GM12878 (cell line): ENCODE data around the gene FATE1. TPM values are rescaled to one million over a fixed set of nuclear protein-coding genes. Genes with fewer than 3 reads are reported as not detected.

Source experiments
- ATAC-seq: fragments of 200-7000 bp; cut with Tn5 transposase; 3 replicates; pipeline ENCODE4 v1.9.1; 2020; ENCODE audit warnings: mild to moderate bottlenecking, moderate library complexity
- BruUV-seq: library from RNA; stranded (reverse); fragments of 400-500 nt; replicated peaks from 2 replicates; lab custom pipeline; 2021; lab: Mats Ljungman, UMichigan
- CTCF ChIA-PET: fragments of 300-600 bp; sonication (Branson Sonifier 250); formaldehyde crosslinking; extraction: SDS; loops from one replicate; lab custom pipeline; 2021; ENCODE audit warnings: inconsistent platforms; lab: Yijun Ruan, JAX
- POLR2A ChIA-PET: fragments of 350-600 bp; formaldehyde crosslinking; extraction: SDS; loops from one replicate; lab custom pipeline; 2021; ENCODE audit warnings: inconsistent platforms; lab: Charles Lee
- RAD21 ChIA-PET: fragments of 300-600 bp; sonication (Branson Sonifier 250); formaldehyde crosslinking; loops from one replicate; lab custom pipeline; 2023; ENCODE audit warnings: antibody characterized with exemption; ENCODE audit not compliant: unreplicated experiment; lab: Charles Lee
- SMC1A ChIA-PET: fragments of 300-600 bp; sonication (Branson Sonifier 250); formaldehyde crosslinking; loops from one replicate; lab custom pipeline; 2023; ENCODE audit not compliant: unreplicated experiment, uncharacterized antibody; lab: Charles Lee
- DNase-seq: peaks from one replicate; pipeline ENCODE4 v3.0.0-alpha.2; 2011; ENCODE audit warnings: low read depth, low spot score
- FAIRE-seq: peaks from 3 replicates; lab custom pipeline; 2011; peaks lifted over from hg19 to GRCh38; lab: Jason Lieb, UNC
- H2AFZ ChIP-seq: 2 replicates; pipeline ENCODE4 v1.6.0; 2011; ENCODE audit warnings: low read depth, low read length, control low read depth; ENCODE audit not compliant: control insufficient read depth
- H3K27ac ChIP-seq: 2 replicates; pipeline ENCODE4 v1.5.1; 2011; ENCODE audit warnings: control low read depth; ENCODE audit not compliant: control insufficient read depth, insufficient read depth
- H3K27me3 ChIP-seq, 2 experiments: replicated peaks in 1 of 2; 2 replicates each; pipeline versions ENCODE4 v1.6.0 to v1.6.1; 2011; ENCODE audit warnings: low read length in 1 of 2; ENCODE audit not compliant: control insufficient read depth in 2 of 2, insufficient read depth in 2 of 2
- H3K36me3 ChIP-seq, 2 experiments: 2 replicates each; pipeline ENCODE4 v1.5.1; 2011; ENCODE audit warnings: low read length in 1 of 2; ENCODE audit not compliant: control insufficient read depth in 2 of 2, insufficient read depth in 2 of 2
- H3K4me1 ChIP-seq: 2 replicates; pipeline ENCODE4 v1.6.1; 2011; ENCODE audit warnings: mild to moderate bottlenecking, low read length, moderate library complexity, mixed read lengths; ENCODE audit not compliant: control insufficient read depth, insufficient read depth
- H3K4me2 ChIP-seq: 2 replicates; pipeline ENCODE4 v1.6.0; 2011; ENCODE audit warnings: control low read depth; ENCODE audit not compliant: control insufficient read depth, insufficient read depth
- H3K4me3 ChIP-seq: fragments of 200-600 bp; sonication (generic); 2 replicates; pipeline ENCODE4 v1.5.1; 2016
- H3K79me2 ChIP-seq: 2 replicates; pipeline ENCODE4 v1.6.0; 2011; ENCODE audit warnings: low read length; ENCODE audit not compliant: control insufficient read depth, insufficient read depth
- H3K9ac ChIP-seq: 2 replicates; pipeline ENCODE4 v1.8.0; 2011; ENCODE audit warnings: low read length, control low read depth, mixed read lengths; ENCODE audit not compliant: control insufficient read depth, insufficient read depth
- H3K9me3 ChIP-seq: replicated peaks from 3 replicates; pipeline ENCODE4 v1.5.1; 2011; ENCODE audit warnings: mild to moderate bottlenecking, low read length; ENCODE audit not compliant: control insufficient read depth, insufficient read depth
- H4K20me1 ChIP-seq: 2 replicates; pipeline ENCODE4 v1.6.0; 2011; ENCODE audit not compliant: control insufficient read depth, insufficient read depth
- GATAD2B ChIP-seq: fragments of 450-650 bp; conservative IDR thresholded peaks from 2 replicates; pipeline ENCODE4 v1.6.1; 2017; ENCODE audit warnings: low read depth, mild to moderate bottlenecking, moderate library complexity
- HCFC1 ChIP-seq: fragments of 150-350 bp; IDR thresholded peaks from 2 replicates; pipeline ENCODE4 v1.6.1; 2014; ENCODE audit warnings: low read length
- IKZF2 ChIP-seq, 2 experiments: fragments of 450-650 bp; IDR thresholded peaks; 2 replicates each; pipeline ENCODE4 v1.6.1; 2017; ENCODE audit warnings: mild to moderate bottlenecking in 2 of 2, moderate library complexity in 2 of 2
- SREBF1 ChIP-seq: IDR thresholded peaks from 2 replicates; pipeline ENCODE4 v1.6.1; 2012; ENCODE audit warnings: mild to moderate bottlenecking, low read length
- WRNIP1 ChIP-seq: IDR thresholded peaks from 2 replicates; pipeline ENCODE4 v1.6.1; 2011; ENCODE audit warnings: low read depth, low read length, improper control_type of control experiment, borderline replicate concordance
- WGBS: methylation state at CpG from one replicate; pipeline ENCODE4 v1.1.6; 2016; ENCODE audit warnings: low lambda C conversion rate; ENCODE audit not compliant: insufficient replicate concordance, insufficient coverage; ENCODE audit errors: missing lambda C conversion rate; 5-methylcytosine and 5-hydroxymethylcytosine counted together
- in situ Hi-C: fragments of 300-500 bp; cut with MboI; formaldehyde crosslinking; loops from 9 replicates; pipeline ENCODE4 v1.14.3; 2018; ENCODE audit warnings: mixed read lengths
- intact Hi-C: fragments of 100-400 bp; cut with micrococcal nuclease; formaldehyde crosslinking; loops from one replicate; pipeline ENCODE4 v1.14.2; 2022; ENCODE audit not compliant: unreplicated experiment
- polyA plus RNA-seq, 11 experiments: library from polyadenylated mRNA; depleted of rRNA in 4 of 11; unstranded in 6 of 11; stranded (reverse) in 5 of 11; fragments of >200 nt; fragmentation: Nextera tagmentation in 4 of 11; fragmentation: Illumina TruSeq in 1 of 11; extraction: Ambion mirVana in 4 of 11; extraction: Trizol in 1 of 11; gene quantifications; 1 replicate in 1 of 11; 2 replicates in 10 of 11; pipeline versions ENCODE4 v1.2.1 to v1.2.3, GENCODE V29; 2011 to 2016; ENCODE audit warnings: inconsistent platforms in 2 of 11, missing spikeins in 2 of 11, low read depth in 1 of 11
- total RNA-seq, 4 experiments: library from RNA; depleted of rRNA in 3 of 4; stranded (reverse); fragments of >200 nt in 3 of 4; fragmentation: Illumina TruSeq in 1 of 4; extraction: Trizol in 1 of 4; gene quantifications; 2 replicates each; pipeline versions ENCODE4 v1.2.1 to v1.2.3, GENCODE V29; 2013 to 2021
- TF ChIP-seq, protein P1 (sequence below): IDR thresholded peaks from 2 replicates; pipeline ENCODE4 v1.6.1; 2012; ENCODE audit warnings: low read length, inconsistent platforms
- TF ChIP-seq, protein P2 (sequence below): fragments of 450-650 bp; IDR thresholded peaks from 2 replicates; pipeline ENCODE4 v1.6.1; 2017; ENCODE audit warnings: low read depth, mild to moderate bottlenecking, moderate library complexity
- TF ChIP-seq, protein P3 (sequence below), 3 experiments: IDR thresholded peaks in 2 of 3; conservative IDR thresholded peaks in 1 of 3; 2 replicates each; pipeline ENCODE4 v1.5.1; 2011; ENCODE audit warnings: low read depth in 3 of 3, low read length in 3 of 3, mild to moderate bottlenecking in 3 of 3, control low read depth in 2 of 3, moderate library complexity in 2 of 3, inconsistent platforms in 1 of 3, mixed read lengths in 1 of 3; ENCODE audit not compliant: control insufficient read depth in 2 of 3, insufficient read depth in 1 of 3; ENCODE audit errors: extremely low read depth in 1 of 3
- TF ChIP-seq, protein P4 (sequence below): fragments of 450-650 bp; IDR thresholded peaks from 2 replicates; pipeline ENCODE4 v1.6.1; 2016; ENCODE audit warnings: mild to moderate bottlenecking, moderate library complexity, borderline replicate concordance
- TF ChIP-seq, protein P5 (sequence below): fragments of 450-650 bp; IDR thresholded peaks from 2 replicates; pipeline ENCODE4 v1.6.1; 2017; ENCODE audit warnings: mild to moderate bottlenecking, moderate library complexity

Gene FATE1
- total and polyA plus RNA-seq, 10 of the 15 experiments (the other 5 are each of a cell fraction or from before 2014, with no cell fraction given) = 0.26 to 0.28 TPM; not detected in 8

DNA sequence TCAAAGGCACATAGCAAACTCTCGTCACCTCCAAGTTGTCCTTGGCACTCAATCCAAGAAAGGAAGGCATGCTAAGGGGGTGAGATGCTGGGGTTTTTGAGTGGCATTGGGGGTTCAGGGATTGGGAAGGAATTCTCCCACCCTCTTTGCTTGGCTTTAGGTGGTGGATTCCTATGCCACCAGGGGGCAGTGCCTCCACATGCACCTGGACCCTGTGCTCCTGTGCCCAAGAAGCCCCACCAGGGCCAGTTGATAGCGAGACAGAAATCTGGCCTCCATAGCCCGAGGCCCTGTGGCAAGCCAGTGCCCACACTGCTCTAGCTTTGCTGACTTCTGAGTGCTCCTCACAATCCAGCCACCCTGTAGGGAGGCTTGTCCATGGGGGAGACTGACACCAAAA is 2.0 kb upstream of the FATE1 start:
- Histone ChIP-seq H3K4me1 (no peaks in the 10 kb centered on the region), H3K4me2 (no peak overlapping the region), H3K9me3 (no peaks in the 10 kb centered on the region), H3K27ac (no peak overlapping the region), H4K20me1 (no peaks in the 10 kb centered on the region), H3K79me2 (no peaks in the 10 kb centered on the region), H3K36me3 (no peaks in the 10 kb centered on the region), H2AFZ (no peak overlapping the region), H3K4me3 (no peak overlapping the region), H3K27me3 (no peaks in the 10 kb centered on the region), H3K9ac (no peak overlapping the region)
- intact Hi-C loops = no loop called here
- ChIA-PET CTCF (interaction anchor here (0.8 to 1.2 kb wide), 3 partner anchors 20 to 750 kb away, joined by 3 read pairs; partner anchors contain the start of gene CNGA2), SMC1A (interaction anchor here (1.6 kb wide), 1 partner anchor 921 kb away, joined by 3 read pairs; no protein-coding TSS in a partner anchor), RAD21 (no interaction called here), POLR2A (interaction anchor here (0.5 kb wide), 1 partner anchor 805 kb away, joined by 3 read pairs; no protein-coding TSS in a partner anchor)
- WGBS = 0% methylated on average over 3 of the region's 3 CpGs
- BruUV-seq = no TSS peak
- in situ Hi-C loops = no loop called here
- FAIRE-seq = no peak
- peak; percentile 83 for ATAC-seq
- no peak for DNase-seq
- TF ChIP-seq IKZF2 (IDR thresholded peaks at IDR 0.05) = no peak
- TF ChIP-seq SREBF1 = no peak
- TF ChIP-seq, protein P1, sequence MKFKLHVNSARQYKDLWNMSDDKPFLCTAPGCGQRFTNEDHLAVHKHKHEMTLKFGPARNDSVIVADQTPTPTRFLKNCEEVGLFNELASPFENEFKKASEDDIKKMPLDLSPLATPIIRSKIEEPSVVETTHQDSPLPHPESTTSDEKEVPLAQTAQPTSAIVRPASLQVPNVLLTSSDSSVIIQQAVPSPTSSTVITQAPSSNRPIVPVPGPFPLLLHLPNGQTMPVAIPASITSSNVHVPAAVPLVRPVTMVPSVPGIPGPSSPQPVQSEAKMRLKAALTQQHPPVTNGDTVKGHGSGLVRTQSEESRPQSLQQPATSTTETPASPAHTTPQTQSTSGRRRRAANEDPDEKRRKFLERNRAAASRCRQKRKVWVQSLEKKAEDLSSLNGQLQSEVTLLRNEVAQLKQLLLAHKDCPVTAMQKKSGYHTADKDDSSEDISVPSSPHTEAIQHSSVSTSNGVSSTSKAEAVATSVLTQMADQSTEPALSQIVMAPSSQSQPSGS = no peak
- TF ChIP-seq, protein P2, sequence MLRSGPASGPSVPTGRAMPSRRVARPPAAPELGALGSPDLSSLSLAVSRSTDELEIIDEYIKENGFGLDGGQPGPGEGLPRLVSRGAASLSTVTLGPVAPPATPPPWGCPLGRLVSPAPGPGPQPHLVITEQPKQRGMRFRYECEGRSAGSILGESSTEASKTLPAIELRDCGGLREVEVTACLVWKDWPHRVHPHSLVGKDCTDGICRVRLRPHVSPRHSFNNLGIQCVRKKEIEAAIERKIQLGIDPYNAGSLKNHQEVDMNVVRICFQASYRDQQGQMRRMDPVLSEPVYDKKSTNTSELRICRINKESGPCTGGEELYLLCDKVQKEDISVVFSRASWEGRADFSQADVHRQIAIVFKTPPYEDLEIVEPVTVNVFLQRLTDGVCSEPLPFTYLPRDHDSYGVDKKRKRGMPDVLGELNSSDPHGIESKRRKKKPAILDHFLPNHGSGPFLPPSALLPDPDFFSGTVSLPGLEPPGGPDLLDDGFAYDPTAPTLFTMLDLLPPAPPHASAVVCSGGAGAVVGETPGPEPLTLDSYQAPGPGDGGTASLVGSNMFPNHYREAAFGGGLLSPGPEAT = no peak
- TF ChIP-seq, protein P3, sequence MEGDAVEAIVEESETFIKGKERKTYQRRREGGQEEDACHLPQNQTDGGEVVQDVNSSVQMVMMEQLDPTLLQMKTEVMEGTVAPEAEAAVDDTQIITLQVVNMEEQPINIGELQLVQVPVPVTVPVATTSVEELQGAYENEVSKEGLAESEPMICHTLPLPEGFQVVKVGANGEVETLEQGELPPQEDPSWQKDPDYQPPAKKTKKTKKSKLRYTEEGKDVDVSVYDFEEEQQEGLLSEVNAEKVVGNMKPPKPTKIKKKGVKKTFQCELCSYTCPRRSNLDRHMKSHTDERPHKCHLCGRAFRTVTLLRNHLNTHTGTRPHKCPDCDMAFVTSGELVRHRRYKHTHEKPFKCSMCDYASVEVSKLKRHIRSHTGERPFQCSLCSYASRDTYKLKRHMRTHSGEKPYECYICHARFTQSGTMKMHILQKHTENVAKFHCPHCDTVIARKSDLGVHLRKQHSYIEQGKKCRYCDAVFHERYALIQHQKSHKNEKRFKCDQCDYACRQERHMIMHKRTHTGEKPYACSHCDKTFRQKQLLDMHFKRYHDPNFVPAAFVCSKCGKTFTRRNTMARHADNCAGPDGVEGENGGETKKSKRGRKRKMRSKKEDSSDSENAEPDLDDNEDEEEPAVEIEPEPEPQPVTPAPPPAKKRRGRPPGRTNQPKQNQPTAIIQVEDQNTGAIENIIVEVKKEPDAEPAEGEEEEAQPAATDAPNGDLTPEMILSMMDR (IDR thresholded peaks at IDR 0.05 in 2 of 3, conservative IDR thresholded peaks at IDR 0.05 in 1 of 3; ENCODE audit: control insufficient read depth in 2 of 3, extremely low read depth in 1 of 3, insufficient read depth in 1 of 3, low read depth in 3 of 3, low read length in 3 of 3) = peak; percentile 52 to 66 (median 53); a peak in 5 of 6 replicates
- no peak for TF ChIP-seq WRNIP1
- TF ChIP-seq GATAD2B = no peak
- TF ChIP-seq HCFC1 = no peak
- TF ChIP-seq, protein P4, sequence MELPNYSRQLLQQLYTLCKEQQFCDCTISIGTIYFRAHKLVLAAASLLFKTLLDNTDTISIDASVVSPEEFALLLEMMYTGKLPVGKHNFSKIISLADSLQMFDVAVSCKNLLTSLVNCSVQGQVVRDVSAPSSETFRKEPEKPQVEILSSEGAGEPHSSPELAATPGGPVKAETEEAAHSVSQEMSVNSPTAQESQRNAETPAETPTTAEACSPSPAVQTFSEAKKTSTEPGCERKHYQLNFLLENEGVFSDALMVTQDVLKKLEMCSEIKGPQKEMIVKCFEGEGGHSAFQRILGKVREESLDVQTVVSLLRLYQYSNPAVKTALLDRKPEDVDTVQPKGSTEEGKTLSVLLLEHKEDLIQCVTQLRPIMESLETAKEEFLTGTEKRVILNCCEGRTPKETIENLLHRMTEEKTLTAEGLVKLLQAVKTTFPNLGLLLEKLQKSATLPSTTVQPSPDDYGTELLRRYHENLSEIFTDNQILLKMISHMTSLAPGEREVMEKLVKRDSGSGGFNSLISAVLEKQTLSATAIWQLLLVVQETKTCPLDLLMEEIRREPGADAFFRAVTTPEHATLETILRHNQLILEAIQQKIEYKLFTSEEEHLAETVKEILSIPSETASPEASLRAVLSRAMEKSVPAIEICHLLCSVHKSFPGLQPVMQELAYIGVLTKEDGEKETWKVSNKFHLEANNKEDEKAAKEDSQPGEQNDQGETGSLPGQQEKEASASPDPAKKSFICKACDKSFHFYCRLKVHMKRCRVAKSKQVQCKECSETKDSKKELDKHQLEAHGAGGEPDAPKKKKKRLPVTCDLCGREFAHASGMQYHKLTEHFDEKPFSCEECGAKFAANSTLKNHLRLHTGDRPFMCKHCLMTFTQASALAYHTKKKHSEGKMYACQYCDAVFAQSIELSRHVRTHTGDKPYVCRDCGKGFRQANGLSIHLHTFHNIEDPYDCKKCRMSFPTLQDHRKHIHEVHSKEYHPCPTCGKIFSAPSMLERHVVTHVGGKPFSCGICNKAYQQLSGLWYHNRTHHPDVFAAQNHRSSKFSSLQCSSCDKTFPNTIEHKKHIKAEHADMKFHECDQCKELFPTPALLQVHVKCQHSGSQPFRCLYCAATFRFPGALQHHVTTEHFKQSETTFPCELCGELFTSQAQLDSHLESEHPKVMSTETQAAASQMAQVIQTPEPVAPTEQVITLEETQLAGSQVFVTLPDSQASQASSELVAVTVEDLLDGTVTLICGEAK = no peak
- TF ChIP-seq, protein P5, sequence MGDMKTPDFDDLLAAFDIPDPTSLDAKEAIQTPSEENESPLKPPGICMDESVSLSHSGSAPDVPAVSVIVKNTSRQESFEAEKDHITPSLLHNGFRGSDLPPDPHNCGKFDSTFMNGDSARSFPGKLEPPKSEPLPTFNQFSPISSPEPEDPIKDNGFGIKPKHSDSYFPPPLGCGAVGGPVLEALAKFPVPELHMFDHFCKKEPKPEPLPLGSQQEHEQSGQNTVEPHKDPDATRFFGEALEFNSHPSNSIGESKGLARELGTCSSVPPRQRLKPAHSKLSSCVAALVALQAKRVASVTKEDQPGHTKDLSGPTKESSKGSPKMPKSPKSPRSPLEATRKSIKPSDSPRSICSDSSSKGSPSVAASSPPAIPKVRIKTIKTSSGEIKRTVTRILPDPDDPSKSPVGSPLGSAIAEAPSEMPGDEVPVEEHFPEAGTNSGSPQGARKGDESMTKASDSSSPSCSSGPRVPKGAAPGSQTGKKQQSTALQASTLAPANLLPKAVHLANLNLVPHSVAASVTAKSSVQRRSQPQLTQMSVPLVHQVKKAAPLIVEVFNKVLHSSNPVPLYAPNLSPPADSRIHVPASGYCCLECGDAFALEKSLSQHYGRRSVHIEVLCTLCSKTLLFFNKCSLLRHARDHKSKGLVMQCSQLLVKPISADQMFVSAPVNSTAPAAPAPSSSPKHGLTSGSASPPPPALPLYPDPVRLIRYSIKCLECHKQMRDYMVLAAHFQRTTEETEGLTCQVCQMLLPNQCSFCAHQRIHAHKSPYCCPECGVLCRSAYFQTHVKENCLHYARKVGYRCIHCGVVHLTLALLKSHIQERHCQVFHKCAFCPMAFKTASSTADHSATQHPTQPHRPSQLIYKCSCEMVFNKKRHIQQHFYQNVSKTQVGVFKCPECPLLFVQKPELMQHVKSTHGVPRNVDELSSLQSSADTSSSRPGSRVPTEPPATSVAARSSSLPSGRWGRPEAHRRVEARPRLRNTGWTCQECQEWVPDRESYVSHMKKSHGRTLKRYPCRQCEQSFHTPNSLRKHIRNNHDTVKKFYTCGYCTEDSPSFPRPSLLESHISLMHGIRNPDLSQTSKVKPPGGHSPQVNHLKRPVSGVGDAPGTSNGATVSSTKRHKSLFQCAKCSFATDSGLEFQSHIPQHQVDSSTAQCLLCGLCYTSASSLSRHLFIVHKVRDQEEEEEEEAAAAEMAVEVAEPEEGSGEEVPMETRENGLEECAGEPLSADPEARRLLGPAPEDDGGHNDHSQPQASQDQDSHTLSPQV = no peak
